Sigmoid colon (tissue), 4 donors: Measurements from ENCODE around the gene ACTL6B.

Source experiments
- EP300 ChIP-seq, 4 donors: sonication (generic); formaldehyde crosslinking; IDR thresholded peaks; one replicate each; pipeline ENCODE4 v1.6.1; 2017; ENCODE audit warnings: antibody characterized with exemption in 4 of 4
- POLR2A ChIP-seq, 2 donors: fragments of 450-650 bp; IDR thresholded peaks; one replicate each; pipeline ENCODE4 v1.6.1; 2016; ENCODE audit warnings: antibody characterized with exemption in 2 of 2, mild to moderate bottlenecking in 2 of 2, moderate library complexity in 2 of 2
- POLR2AphosphoS5 ChIP-seq, 4 donors: sonication (generic); formaldehyde crosslinking; IDR thresholded peaks; one replicate each; pipeline ENCODE4 v1.6.1; 2017; ENCODE audit warnings: antibody characterized with exemption in 4 of 4
- TF ChIP-seq, protein P1 (sequence below), 4 experiments: fragments of 450-650 bp in 3 of 4; fragments of 200-600 bp in 1 of 4; IDR thresholded peaks; one replicate each; pipeline ENCODE4 v1.5.1; 2016 to 2019; ENCODE audit warnings: antibody characterized with exemption in 4 of 4, mild to moderate bottlenecking in 3 of 4, moderate library complexity in 2 of 4

DNA sequence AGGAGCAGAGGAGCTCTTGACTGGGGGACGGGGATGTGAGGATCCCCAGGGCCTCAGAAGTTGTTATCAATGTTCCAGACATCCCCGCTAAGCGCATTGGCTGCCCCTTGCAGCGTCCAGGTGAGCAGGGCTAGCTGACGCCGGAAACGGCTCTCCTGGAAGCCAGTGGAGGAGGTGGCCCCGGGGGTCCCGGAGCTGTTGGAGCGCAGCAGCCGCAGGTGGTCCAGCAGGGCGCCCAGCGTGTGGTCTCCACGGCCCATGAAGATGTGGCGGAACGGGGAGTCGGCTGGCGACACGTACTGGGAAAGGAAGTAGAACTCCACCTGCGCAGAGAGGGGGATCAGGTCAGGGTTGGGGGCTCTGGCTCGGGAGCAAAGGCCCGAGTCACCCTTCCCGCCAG is 35.4 kb downstream of the ACTL6B start:
- TF ChIP-seq, protein P1, sequence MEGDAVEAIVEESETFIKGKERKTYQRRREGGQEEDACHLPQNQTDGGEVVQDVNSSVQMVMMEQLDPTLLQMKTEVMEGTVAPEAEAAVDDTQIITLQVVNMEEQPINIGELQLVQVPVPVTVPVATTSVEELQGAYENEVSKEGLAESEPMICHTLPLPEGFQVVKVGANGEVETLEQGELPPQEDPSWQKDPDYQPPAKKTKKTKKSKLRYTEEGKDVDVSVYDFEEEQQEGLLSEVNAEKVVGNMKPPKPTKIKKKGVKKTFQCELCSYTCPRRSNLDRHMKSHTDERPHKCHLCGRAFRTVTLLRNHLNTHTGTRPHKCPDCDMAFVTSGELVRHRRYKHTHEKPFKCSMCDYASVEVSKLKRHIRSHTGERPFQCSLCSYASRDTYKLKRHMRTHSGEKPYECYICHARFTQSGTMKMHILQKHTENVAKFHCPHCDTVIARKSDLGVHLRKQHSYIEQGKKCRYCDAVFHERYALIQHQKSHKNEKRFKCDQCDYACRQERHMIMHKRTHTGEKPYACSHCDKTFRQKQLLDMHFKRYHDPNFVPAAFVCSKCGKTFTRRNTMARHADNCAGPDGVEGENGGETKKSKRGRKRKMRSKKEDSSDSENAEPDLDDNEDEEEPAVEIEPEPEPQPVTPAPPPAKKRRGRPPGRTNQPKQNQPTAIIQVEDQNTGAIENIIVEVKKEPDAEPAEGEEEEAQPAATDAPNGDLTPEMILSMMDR (IDR thresholded peaks at IDR 0.05): no peak
- TF ChIP-seq POLR2A (IDR thresholded peaks at IDR 0.05): no peak
- no peak for TF ChIP-seq POLR2AphosphoS5 (IDR thresholded peaks at IDR 0.05)
- TF ChIP-seq EP300 (IDR thresholded peaks at IDR 0.05): no peak
